ENCODE data around the gene BMP3.

The BMP3 gene

GRCh38 chr4:81040012-81040659 is 9.6 kb downstream of the BMP3 start:
- TF ChIP-seq, protein P1, sequence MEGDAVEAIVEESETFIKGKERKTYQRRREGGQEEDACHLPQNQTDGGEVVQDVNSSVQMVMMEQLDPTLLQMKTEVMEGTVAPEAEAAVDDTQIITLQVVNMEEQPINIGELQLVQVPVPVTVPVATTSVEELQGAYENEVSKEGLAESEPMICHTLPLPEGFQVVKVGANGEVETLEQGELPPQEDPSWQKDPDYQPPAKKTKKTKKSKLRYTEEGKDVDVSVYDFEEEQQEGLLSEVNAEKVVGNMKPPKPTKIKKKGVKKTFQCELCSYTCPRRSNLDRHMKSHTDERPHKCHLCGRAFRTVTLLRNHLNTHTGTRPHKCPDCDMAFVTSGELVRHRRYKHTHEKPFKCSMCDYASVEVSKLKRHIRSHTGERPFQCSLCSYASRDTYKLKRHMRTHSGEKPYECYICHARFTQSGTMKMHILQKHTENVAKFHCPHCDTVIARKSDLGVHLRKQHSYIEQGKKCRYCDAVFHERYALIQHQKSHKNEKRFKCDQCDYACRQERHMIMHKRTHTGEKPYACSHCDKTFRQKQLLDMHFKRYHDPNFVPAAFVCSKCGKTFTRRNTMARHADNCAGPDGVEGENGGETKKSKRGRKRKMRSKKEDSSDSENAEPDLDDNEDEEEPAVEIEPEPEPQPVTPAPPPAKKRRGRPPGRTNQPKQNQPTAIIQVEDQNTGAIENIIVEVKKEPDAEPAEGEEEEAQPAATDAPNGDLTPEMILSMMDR (IDR thresholded peaks at IDR 0.05), result no peak
- DNase-seq (ENCODE audit: low spot score), result no peak
- Histone ChIP-seq H3K4me3 (no peak overlapping the region), H3K27ac (no peak overlapping the region)

- H3K27ac ChIP-seq, result no peak overlapping the region
- no peak overlapping the region for H3K4me3 ChIP-seq
- no peak for DNase-seq (ENCODE audit: low spot score)
- TF ChIP-seq, protein P1 (IDR thresholded peaks at IDR 0.05), result no peak
Observed at GRCh38 chr4:81042578-81043365, 12.3 kb downstream of the BMP3 start.

- TF ChIP-seq, protein P1 (IDR thresholded peaks at IDR 0.05), result no peak
- DNase-seq (ENCODE audit: low spot score), result no peak
- no peak overlapping the region for H3K27ac ChIP-seq
- H3K4me3 ChIP-seq, result no peak overlapping the region
Observed at GRCh38 chr4:81049330-81049729, 18.8 kb downstream of the BMP3 start.

- Histone ChIP-seq H3K27ac (no peak overlapping the region), H3K4me3 (no peak overlapping the region)
- DNase-seq (ENCODE audit: low spot score), result no peak
- TF ChIP-seq, protein P1 (IDR thresholded peaks at IDR 0.05), result no peak
Observed at GRCh38 chr4:81049907-81050306, 19.4 kb downstream of the BMP3 start.

DNA sequence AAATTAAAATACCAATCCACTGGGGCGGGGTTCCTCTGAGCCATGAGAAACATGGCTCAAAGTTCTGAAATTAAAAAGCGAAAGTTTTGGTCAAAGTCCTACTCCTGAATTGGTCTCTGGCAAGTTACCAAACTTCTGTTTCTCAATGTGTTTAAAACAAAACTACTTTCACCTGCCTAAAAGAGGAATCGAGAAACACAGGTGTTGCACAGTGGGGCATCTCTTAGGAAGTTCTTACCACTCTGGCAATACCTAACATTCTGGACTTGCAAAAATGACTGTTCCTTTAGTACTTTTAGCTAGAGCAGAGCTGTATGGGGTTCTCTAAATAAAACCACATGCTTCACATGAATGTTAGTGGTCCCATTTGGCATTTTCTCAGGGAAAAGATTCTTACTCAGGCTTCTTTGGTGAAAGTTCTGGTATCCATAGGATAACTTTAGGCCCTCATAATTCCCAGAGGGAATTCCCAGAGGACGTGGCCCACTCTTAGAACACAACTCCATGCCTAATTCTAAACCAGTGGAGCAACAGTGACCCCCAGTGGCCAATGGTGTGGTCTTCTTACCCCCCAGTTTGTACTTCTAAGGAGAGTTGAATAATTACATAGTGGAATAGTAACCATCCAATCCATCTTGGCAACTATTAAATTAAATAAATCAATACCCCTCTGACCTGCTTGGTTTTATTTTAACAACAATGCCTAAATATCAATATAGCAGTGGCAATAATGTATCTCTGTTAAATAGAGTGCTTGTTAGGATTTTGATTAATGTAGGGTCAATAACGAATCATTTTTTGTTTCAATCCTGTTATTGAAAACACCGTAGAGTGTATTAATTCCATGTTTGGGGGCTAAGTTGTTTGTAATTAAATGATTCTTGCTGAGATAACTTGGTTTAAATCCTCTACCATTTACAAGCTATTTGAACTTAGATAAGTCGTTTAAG is 21.9 kb downstream of the BMP3 start:
- H3K4me3 ChIP-seq, result no peak overlapping the region
- DNase-seq (ENCODE audit: low spot score), result no peak
- H3K27ac ChIP-seq, result no peak overlapping the region
- TF ChIP-seq, protein P1 (IDR thresholded peaks at IDR 0.05), result no peak

- TF ChIP-seq, protein P1 (IDR thresholded peaks at IDR 0.05), result no peak
- Histone ChIP-seq H3K27ac (no peak overlapping the region), H3K4me3 (no peak overlapping the region)
- no peak for DNase-seq (ENCODE audit: low spot score)
Observed at GRCh38 chr4:81058621-81059020, 28.1 kb downstream of the BMP3 start.

Measured in coronary artery (tissue), 2 donors.